Activated T-cell treated with anti-CD3 and anti-CD28 coated beads, Interleukin-2, amount 50 U/mL, for 24 hours (primary cell): Measurements from ENCODE around the gene TKT.

Source experiments
- DNase-seq: peaks from one replicate; pipeline ENCODE4 v3.0.0-alpha.2; 2020
- H3K27ac Mint-ChIP-seq: 2 replicates; pipeline ENCODE4 v1.8.0; 2020; ENCODE audit warnings: mild to moderate bottlenecking, mixed read lengths
- H3K27me3 Mint-ChIP-seq: 2 replicates; pipeline ENCODE4 v1.8.0; 2020; ENCODE audit warnings: mixed read lengths
- H3K36me3 Mint-ChIP-seq: 2 replicates; pipeline ENCODE4 v1.8.0; 2020; ENCODE audit warnings: low read depth, mixed read lengths
- H3K4me1 Mint-ChIP-seq: 2 replicates; pipeline ENCODE4 v1.8.0; 2020; ENCODE audit warnings: low read depth, mixed read lengths
- H3K4me3 Mint-ChIP-seq: 2 replicates; pipeline ENCODE4 v1.8.0; 2020; ENCODE audit warnings: mild to moderate bottlenecking, moderate library complexity, mixed read lengths
- H3K9me3 Mint-ChIP-seq: 2 replicates; pipeline ENCODE4 v1.8.0; 2020; ENCODE audit warnings: mixed read lengths

TKT gene

DNA sequence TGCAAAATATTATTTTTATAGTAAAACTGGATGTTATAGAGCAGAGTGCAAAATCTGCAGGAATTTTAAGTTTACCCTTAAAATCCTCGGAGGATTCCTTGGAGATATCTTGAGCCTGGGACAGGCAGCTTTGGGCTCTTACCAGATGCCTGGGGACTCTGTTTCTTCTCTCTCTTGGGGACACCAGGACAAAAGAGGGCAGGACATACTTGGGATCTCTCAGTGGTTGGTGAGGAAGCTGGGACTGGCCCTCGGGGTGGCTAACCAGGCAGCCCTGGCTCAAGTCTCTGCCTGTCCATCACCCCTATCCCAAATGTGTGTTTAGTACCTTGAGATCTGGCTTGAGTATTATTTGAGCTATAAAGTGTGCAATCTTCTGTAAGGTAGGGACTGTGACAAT, 38.6 kb downstream of the TKT start:
- H3K27ac Mint-ChIP-seq: no peak overlapping the region

DNA sequence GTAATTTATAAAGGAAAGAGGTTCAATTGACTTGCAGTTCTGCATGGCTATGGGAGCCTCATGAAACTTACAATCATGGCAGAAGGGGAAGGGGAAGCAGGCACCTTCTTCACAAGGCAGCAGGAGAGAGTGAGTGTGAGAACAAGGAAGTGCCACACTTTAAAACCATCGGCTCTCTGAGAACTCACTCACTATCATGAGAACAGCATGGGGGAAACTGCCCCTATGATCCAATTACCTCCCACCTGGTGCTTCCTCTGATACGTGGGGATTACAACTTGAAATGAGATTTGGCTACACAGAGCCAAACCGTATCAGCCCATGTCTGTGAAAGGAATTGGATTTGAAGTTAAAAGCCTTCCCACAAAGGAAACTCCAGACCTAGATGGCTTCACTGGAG, 39.1 kb downstream of the TKT start:
- Mint-ChIP-seq H3K4me3 (no peak overlapping the region), H3K27ac (no peak overlapping the region), H3K36me3 (no peaks in the 10 kb centered on the region), H3K9me3 (no peaks in the 10 kb centered on the region), H3K4me1 (peaks cover 10% of the 10 kb centered on the region), H3K27me3 (no peaks in the 10 kb centered on the region)
- no peak for DNase-seq

More for the DNA sequence above, 38.6 kb downstream of the TKT start:
- peaks cover 5% of the 10 kb centered on the region for H3K4me1 Mint-ChIP-seq
- no peaks in the 10 kb centered on the region for H3K27me3 Mint-ChIP-seq
- H3K9me3 Mint-ChIP-seq: no peaks in the 10 kb centered on the region
- DNase-seq: no peak
- H3K4me3 Mint-ChIP-seq: no peak overlapping the region
- H3K36me3 Mint-ChIP-seq: no peaks in the 10 kb centered on the region

DNA sequence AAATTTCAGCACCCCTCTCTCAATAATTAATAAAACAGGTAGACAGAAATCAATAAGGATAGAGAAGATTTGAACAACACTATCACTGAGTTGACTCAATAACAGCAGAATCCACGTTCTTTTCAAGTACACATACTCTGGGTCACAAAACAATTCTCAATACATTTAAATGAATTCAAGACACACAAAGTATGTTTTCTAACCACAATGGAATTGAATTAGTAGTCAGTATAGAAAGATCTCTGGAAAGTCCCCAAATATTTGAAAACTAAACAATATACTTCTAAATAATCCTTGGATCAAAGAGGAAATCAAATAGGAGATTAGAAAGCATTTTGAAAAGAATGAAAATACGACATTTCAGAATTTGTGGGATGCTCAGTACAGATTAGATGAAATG, 40.0 kb downstream of the TKT start:
- Mint-ChIP-seq H3K9me3 (no peaks in the 10 kb centered on the region), H3K27me3 (no peaks in the 10 kb centered on the region), H3K4me3 (no peak overlapping the region), H3K36me3 (no peaks in the 10 kb centered on the region), H3K4me1 (peaks cover 13% of the 10 kb centered on the region), H3K27ac (no peak overlapping the region)
- DNase-seq: no peak

DNA sequence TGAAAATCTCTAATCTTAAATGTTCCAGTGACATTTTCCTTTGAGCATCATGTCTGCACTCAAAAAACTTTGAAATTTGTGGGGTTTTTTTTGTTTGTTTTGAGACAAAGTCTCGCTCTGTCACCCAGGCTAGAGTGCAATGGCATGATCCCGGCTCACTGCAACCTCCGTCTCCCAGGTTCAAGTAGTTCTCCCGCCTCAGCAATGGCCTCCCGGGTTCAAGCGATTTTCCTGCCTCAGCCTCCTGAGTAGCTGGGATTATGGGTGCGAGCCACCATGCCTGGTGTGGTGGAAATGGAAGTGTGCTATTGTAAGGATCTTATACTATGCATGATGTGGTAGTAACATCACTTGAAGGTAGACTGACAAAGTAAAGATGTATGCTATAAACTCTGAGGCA, 42.5 kb downstream of the TKT start:
- Mint-ChIP-seq H3K36me3 (peaks cover 3% of the 10 kb centered on the region), H3K4me1 (peaks cover 8% of the 10 kb centered on the region), H3K27me3 (no peaks in the 10 kb centered on the region), H3K27ac (no peak overlapping the region), H3K4me3 (no peak overlapping the region), H3K9me3 (peaks cover 3% of the 10 kb centered on the region)
- no peak for DNase-seq

DNA sequence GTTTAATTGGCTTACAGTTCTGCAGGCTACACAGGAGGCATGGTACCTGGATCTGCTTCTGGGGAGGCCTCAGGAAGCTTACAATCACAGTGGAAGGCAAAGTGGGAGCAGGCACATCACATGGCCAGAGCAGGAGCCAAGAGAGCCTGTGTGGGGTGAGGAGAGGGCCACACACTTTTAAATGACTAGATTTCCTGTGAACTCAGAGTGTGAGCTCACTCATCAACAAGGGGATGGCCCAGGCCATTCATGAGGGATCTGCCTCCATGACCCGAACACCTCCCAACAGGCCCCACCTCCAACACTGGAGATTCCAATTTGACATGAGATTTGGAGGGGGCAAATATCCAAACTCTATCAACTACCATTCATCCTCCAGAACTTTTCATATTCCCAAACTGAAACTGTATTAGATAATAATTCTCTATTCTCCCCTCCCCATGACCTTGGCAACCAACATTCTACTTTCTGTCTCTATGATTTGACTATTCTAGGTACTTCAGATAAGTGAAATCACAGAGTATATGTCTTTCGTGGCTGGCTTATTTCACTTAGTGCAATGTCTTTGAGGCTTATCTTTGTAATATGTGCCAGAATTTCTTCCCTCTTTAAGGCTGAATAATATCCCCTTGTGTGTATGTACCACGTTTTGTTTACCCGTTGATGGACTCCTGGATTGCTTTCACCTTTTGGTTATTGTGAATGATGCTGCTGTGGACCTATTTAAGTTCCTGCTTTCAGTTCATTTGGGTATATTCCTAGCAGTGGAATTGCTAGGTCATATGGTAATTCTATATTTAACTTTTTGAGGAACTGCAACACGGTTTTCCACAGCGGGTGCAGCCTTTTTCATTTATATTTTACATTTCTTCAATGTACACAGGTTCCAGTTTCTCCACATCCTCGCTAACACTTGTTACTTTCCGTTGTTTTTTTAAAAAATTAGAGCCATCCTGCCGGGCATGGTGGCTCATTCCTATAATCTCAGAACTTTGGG, 43.8 kb downstream of the TKT start:
- H3K4me1 Mint-ChIP-seq: peaks cover 8% of the 10 kb centered on the region
- peak overlapping the region; percentile 26 for H3K27ac Mint-ChIP-seq
- peaks cover 3% of the 10 kb centered on the region for H3K36me3 Mint-ChIP-seq
- H3K4me3 Mint-ChIP-seq: no peak overlapping the region
- no peak for DNase-seq
- H3K27me3 Mint-ChIP-seq: no peaks in the 10 kb centered on the region
- H3K9me3 Mint-ChIP-seq: peaks cover 3% of the 10 kb centered on the region

DNA sequence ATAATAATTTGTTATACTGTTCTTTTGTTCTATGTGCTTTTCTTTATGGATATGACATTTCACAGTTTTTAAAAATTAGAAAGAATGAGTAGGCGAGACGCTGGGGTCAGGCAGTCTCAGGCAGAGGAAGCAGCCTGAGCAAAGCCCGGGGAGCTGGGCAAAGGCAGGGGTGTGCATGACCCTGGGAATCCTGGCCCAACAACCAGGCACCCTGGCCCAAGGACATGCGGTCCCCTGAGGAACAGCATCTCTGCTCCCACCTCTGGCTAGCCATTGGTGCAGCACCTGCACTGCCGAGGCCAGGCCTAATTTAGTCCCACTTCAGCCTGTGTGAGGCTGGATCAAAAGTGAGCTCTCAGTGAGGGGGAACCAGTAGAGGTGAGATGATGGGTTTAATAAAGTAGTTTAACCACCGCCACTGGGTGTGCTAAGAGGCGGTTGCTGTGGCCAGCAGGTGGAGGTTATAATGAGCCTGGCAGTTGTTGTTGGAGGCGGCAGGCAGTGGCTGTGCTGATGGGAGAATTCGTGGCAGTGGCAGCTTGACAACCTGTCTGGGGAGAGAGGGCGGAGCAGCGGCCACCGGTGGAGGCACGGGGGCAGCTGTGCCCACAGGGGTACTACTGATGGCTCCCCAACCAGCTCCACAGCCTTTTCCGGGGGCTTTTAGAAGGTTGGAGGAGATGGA, 53.3 kb downstream of the TKT start:
- H3K27me3 Mint-ChIP-seq: no peaks in the 10 kb centered on the region
- no peaks in the 10 kb centered on the region for H3K36me3 Mint-ChIP-seq
- no peak overlapping the region for H3K4me3 Mint-ChIP-seq
- no peak for DNase-seq
- H3K4me1 Mint-ChIP-seq: no peaks in the 10 kb centered on the region
- H3K9me3 Mint-ChIP-seq: no peaks in the 10 kb centered on the region
- H3K27ac Mint-ChIP-seq: no peak overlapping the region

DNA sequence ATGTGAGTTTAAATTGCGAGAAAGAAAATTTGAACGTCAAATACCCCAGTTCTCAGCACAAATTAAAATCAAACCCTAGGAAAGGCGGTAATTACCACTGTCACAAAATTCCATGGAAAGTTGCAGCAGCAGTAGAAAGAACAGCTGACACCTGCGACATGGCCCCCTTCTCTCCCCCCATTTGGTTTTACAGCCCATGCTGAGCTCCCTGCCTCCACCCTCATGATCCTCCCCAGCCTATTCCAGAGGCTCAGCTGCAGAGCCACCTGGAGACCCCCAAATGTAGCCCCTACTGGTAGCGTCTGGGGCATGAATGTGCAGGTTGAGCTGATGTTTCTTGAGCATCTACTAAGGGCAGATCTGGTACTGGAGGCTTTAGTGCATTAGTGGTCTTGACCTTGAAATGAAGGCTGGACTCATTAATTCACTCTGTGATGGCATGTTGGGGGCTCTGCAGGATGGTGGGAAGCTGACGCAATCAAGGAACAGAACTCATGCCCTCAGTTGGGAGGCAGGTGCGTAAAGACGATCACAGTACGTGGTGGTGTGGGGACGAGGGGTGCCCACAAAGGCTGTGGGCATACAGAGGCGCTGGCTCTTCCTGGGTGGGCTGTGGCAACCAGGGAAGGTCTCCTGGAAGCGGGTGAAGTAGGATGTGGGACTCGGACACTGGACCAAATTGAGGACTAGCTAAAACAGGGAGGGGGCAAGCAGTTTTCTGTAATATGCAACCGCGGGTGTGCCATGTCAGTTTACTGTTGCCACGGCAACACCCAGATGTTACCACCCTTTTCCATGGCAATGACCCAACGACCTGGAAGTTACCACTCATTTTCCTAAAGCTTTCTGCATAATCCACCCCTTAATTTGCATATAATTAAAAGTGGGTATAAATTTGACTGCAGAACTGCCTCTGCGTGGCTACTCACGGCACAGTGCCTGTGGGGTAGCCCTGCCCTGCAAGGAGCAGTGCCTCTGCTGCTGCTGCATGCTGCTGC, 55.0 kb downstream of the TKT start:
- H3K27me3 Mint-ChIP-seq: no peaks in the 10 kb centered on the region
- H3K36me3 Mint-ChIP-seq: no peaks in the 10 kb centered on the region
- no peak for DNase-seq
- peaks cover 8% of the 10 kb centered on the region for H3K4me1 Mint-ChIP-seq
- H3K27ac Mint-ChIP-seq: no peak overlapping the region
- H3K4me3 Mint-ChIP-seq: no peak overlapping the region
- no peaks in the 10 kb centered on the region for H3K9me3 Mint-ChIP-seq

DNA sequence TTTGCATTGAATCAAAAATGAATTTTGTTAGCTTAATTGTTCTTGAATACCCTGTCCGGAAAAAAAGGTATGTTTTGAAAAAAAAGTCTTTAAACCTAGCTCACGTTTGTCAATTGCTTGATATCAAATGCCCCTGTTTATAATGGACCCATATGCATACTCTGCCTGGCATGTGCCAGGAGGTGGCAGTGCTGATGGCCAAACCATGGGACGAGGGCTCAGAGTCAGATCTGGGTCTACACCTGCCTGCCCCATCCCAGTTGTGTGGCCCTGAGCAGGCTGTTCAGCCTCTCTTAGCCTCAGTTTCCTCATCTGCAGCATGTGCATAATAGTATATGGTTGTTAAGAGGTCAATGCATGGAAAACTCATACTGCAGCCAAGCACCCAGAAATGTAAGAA, 56.0 kb downstream of the TKT start:
- H3K27me3 Mint-ChIP-seq: no peaks in the 10 kb centered on the region
- H3K27ac Mint-ChIP-seq: no peak overlapping the region
- no peaks in the 10 kb centered on the region for H3K36me3 Mint-ChIP-seq
- H3K9me3 Mint-ChIP-seq: no peaks in the 10 kb centered on the region
- no peak for DNase-seq
- peaks cover 11% of the 10 kb centered on the region for H3K4me1 Mint-ChIP-seq
- H3K4me3 Mint-ChIP-seq: no peak overlapping the region

DNA sequence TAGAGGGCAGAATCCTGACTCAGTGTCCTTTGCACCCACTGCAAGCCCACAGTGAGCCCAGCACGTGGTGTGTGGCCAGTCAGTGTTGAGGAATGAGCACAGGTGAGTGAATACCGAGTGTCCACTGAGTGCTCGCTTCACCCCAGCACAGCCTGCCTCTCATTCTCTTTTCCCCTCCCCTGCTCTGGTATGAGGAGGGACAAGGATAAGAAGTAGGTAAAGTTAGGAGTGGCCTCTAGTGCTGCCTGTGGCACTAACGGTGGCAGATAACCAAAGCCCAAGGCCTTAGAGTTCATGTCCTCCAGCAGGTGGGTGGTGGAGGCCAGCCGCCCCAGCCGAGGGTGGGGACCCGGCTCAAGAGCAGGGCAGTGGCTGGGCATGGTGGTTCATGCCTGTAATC, 56.8 kb downstream of the TKT start:
- H3K9me3 Mint-ChIP-seq: no peaks in the 10 kb centered on the region
- H3K36me3 Mint-ChIP-seq: no peaks in the 10 kb centered on the region
- H3K4me3 Mint-ChIP-seq: no peak overlapping the region
- DNase-seq: no peak
- peaks cover 11% of the 10 kb centered on the region for H3K4me1 Mint-ChIP-seq
- H3K27me3 Mint-ChIP-seq: no peaks in the 10 kb centered on the region
- H3K27ac Mint-ChIP-seq: no peak overlapping the region

DNA sequence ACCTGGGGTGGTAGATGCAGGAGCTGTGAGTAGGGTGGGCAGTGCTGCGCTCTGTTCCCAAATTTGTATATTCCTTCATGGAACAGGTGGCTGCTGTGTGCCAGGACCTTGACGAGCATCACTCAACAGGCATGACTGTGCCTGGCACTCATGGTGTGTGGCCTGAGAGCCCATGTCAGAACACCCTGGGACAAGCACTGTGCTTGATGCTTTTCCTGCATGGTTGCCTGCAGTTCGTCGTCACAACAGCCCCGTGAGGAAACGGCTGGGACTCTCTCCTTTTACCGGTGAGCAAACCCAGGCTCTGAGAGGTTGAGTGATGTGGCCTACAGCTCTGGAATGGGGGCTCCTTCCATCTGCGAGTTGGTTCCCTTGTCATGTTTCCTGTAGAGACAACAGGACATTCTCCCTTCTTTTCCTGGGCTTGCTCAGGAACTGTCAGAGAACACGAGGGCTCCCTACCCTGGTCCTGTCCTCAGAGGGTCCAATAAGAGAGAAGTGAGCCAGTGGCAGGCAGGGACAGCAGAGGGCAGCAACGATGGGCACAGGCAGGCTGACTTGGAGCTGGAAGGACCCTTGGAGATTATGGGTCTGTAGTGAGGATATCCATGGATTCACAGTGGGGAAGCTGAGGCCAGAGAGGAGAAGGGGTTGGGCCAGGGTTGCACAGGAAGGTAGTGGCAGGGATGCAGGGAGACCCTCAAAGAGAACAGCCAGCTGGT, 57.4 kb downstream of the TKT start:
- no peaks in the 10 kb centered on the region for H3K9me3 Mint-ChIP-seq
- no peaks in the 10 kb centered on the region for H3K36me3 Mint-ChIP-seq
- no peak for DNase-seq
- H3K4me1 Mint-ChIP-seq: peaks cover 11% of the 10 kb centered on the region
- no peaks in the 10 kb centered on the region for H3K27me3 Mint-ChIP-seq
- H3K4me3 Mint-ChIP-seq: peak overlapping the region; percentile 38
- peak overlapping the region; percentile 55 for H3K27ac Mint-ChIP-seq

DNA sequence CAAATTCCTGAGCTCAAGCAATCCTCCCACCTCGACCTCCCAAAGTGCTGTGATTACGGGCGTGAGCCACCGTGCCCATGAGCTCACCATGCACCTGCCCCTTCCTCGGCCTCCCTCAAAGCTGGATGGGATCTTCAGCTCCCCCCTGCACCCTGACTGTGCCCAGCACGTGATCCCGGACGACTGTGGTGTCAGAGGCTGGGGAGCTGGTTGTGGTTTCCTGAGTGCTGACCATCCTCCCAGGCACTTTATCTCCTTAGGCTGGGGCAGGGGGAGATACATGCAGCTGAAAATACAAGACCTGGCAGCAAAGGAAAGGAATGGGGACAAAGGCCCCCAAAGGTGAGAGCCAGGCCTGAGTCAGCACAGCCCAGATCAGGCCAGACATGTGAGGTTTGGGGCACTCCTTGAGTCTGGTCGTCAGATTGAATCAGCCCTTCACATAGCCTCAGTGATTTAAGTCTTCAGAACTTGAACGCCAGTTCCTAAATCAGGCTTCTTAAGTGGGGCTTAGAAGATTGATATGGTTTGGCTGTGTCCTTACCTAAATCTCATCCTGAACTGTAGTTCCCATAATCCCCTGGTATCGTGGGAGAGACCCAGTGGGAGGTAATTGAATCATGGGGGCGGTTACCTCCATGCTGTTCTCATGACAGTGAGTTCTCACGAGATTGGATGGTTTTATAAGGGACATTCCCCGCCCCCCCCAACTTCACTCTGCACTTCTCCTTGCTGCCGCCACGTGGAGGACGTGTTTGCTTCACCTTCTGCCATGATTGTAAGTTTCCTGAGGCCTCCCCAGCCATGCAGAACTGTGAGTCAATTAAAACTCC, 59.0 kb downstream of the TKT start:
- H3K27ac Mint-ChIP-seq: no peak overlapping the region
- DNase-seq: peak; percentile 50
- peaks cover 11% of the 10 kb centered on the region for H3K4me1 Mint-ChIP-seq
- H3K36me3 Mint-ChIP-seq: peaks cover 6% of the 10 kb centered on the region
- no peaks in the 10 kb centered on the region for H3K9me3 Mint-ChIP-seq
- H3K27me3 Mint-ChIP-seq: no peaks in the 10 kb centered on the region
- H3K4me3 Mint-ChIP-seq: no peak overlapping the region

DNA sequence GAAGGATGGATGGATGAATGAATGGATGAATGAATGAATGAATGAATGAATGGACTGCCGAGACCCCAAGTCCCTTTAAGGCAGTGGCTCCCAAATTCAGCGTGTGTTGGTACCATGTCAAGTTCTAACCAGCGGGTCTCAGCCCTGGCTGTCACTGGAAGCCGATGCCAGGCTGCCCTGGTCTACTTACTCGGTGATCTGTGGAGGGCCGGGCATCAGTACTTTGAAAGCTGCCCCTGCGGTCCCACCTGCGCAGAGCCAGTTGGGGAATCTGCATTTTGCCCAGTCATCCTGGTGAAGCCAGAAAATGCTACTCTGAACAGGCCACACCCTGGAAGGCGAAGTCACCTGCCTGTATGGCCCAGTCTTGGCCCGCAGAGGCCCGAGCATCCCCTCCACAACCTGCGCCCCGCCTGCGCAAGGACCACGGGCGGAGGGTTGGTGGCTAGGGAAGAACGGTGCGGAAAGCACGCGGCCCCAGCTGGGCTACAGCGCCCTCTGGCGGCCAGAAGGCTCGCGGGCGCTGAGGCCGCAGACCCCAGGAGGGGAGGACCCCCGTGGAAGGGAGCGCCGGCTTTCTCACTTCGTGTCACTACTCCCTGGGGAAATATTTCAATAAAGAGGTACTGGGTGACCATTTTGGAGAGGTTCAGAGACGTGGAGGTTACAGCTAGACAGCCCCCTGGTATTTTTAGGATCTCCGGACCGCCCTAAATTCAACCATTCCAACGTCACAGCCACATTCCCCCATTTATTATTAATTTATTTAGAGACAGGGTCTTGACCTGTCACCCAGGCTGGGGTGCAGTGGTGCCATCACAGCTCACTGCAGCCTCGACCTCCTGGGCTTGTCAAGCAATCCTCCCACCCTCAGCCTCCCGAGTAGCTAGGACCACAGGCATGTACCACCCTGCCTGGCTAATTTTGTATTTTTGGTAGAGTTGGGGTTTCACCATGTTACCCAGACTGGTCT, 59.9 kb downstream of the TKT start:
- Mint-ChIP-seq H3K4me3 (no peak overlapping the region), H3K9me3 (no peaks in the 10 kb centered on the region), H3K4me1 (peaks cover 11% of the 10 kb centered on the region), H3K27me3 (no peaks in the 10 kb centered on the region), H3K27ac (no peak overlapping the region), H3K36me3 (peaks cover 10% of the 10 kb centered on the region)
- peak; percentile 80 for DNase-seq
